ENCODE results near the gene KLHL22. TPM values are rescaled to one million over a fixed set of nuclear protein-coding genes. Genes with fewer than 3 reads are reported as not detected.

KLHL22 gene
- total and polyA plus RNA-seq, 2 of the 13 experiments (the other 11 are each of a cell fraction or from before 2014, with no cell fraction given): 10.9 to 14.8 TPM

DNA sequence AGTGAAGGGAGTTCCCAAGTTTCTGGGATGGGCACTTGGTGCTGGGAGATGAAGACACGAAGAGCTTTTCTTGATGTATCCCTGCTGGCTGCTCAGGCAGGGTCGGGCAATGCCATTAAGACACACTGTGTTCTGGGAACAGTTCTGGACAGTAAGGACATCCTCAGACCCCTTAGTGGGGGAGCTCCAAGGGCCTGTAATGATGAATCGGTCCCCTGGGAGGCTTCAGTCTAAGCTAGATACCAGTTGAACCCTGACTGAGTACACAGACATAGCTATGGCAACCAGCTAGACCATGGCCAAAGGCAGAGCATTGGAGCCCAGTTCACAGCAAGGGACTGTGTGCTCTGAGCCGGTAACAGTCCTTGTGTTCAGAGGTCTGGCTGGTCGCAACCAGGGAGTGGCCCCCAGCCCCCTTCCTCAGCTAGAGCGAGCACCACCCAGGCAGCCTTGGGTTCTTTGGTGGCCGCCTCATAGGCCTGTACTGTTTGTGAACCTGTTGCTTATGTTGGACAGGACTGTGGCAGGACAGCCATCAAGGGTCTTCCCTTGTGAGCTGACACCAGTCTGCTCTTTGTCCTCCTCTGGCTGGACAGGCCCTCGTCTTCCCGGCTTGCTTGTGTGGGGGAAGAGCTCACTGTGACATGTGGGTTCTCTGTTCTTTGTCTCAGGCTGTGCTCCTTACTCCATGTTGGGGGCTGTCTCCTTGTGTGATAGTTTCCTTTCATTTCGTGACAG lies 36.8 kb upstream of the KLHL22 start:
- Histone ChIP-seq H3K4me3 (replicated peaks in 1 of 3; ENCODE audit: insufficient read depth in 1 of 3, low read depth in 2 of 3, low read length in 3 of 3) (no peak overlapping the region), H3K4me1 (ENCODE audit: insufficient read depth, low read length) (peaks cover 33% of the 10 kb centered on the region), H3K27me3 (ENCODE audit: control insufficient read depth in 1 of 2, insufficient read depth in 2 of 2, low read length in 2 of 2) (no peaks in the 10 kb centered on the region), H3K36me3 (replicated peaks in 1 of 2; ENCODE audit: control insufficient read depth in 1 of 2, insufficient read depth in 2 of 2, low read length in 2 of 2) (peaks cover 17 to 60% of the 10 kb centered on the region in 2 experiments; a peak in 4 of 5 replicates), H3K9me3 (ENCODE audit: low read length) (no peaks in the 10 kb centered on the region), H2AFZ (ENCODE audit: low read length) (no peak overlapping the region), H3K27ac (ENCODE audit: extremely low read length, insufficient read depth, low read length) (no peak overlapping the region), H3K79me2 (ENCODE audit: insufficient read depth, low read length) (peaks cover 65% of the 10 kb centered on the region), H4K20me1 (ENCODE audit: insufficient read depth, low read length) (peaks cover 51% of the 10 kb centered on the region), H3K4me2 (ENCODE audit: low read depth, low read length) (no peak overlapping the region), H3K9ac (ENCODE audit: insufficient read depth, low read depth, low read length) (no peak overlapping the region)
- no peak for DNase-seq (ENCODE audit: low spot score)
- ChIA-PET CTCF (ENCODE audit: low intra/inter-chr PET ratio, low total read pairs) (no interaction called here), POLR2A (no interaction called here)
- in situ Hi-C loops (cut with HindIII; ENCODE audit: extremely low pct_ligation_motif_present, low pct_unique_long_range_greater_than_20kb) (no loop called here), intact Hi-C loops (cut with micrococcal nuclease; ENCODE audit: unreplicated experiment) (no loop called here)
- 100% methylated on average over 7 of the region's 10 CpGs for WGBS (ENCODE audit: low lambda C conversion rate)
- no TSS peak for BruUV-seq (replicated peaks)
- FAIRE-seq: no peak
- ATAC-seq: no peak
- TF ChIP-seq GABPB1 (CRISPR knock-in tag; IDR thresholded peaks at IDR 0.05) (no peak), NFIC (IDR thresholded peaks at IDR 0.05; ENCODE audit: low read length) (no peak), RFX5 (IDR thresholded peaks at IDR 0.05; ENCODE audit: low read depth, low read length) (no peak), ZKSCAN8 (CRISPR knock-in tag; IDR thresholded peaks at IDR 0.05; ENCODE audit: borderline replicate concordance) (no peak)
- TF ChIP-seq, protein P1, sequence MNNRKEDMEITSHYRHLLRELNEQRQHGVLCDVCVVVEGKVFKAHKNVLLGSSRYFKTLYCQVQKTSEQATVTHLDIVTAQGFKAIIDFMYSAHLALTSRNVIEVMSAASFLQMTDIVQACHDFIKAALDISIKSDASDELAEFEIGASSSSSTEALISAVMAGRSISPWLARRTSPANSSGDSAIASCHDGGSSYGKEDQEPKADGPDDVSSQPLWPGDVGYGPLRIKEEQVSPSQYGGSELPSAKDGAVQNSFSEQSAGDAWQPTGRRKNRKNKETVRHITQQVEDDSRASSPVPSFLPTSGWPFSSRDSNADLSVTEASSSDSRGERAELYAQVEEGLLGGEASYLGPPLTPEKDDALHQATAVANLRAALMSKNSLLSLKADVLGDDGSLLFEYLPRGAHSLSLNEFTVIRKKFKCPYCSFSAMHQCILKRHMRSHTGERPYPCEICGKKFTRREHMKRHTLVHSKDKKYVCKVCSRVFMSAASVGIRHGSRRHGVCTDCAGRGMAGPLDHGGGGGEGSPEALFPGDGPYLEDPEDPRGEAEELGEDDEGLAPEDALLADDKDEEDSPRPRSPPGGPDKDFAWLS (CRISPR knock-in tag; IDR thresholded peaks at IDR 0.05; ENCODE audit: borderline replicate concordance): no peak
- TF ChIP-seq, protein P2, sequence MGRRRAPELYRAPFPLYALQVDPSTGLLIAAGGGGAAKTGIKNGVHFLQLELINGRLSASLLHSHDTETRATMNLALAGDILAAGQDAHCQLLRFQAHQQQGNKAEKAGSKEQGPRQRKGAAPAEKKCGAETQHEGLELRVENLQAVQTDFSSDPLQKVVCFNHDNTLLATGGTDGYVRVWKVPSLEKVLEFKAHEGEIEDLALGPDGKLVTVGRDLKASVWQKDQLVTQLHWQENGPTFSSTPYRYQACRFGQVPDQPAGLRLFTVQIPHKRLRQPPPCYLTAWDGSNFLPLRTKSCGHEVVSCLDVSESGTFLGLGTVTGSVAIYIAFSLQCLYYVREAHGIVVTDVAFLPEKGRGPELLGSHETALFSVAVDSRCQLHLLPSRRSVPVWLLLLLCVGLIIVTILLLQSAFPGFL (CRISPR knock-in tag; IDR thresholded peaks at IDR 0.05): no peak
- TF ChIP-seq, protein P3, sequence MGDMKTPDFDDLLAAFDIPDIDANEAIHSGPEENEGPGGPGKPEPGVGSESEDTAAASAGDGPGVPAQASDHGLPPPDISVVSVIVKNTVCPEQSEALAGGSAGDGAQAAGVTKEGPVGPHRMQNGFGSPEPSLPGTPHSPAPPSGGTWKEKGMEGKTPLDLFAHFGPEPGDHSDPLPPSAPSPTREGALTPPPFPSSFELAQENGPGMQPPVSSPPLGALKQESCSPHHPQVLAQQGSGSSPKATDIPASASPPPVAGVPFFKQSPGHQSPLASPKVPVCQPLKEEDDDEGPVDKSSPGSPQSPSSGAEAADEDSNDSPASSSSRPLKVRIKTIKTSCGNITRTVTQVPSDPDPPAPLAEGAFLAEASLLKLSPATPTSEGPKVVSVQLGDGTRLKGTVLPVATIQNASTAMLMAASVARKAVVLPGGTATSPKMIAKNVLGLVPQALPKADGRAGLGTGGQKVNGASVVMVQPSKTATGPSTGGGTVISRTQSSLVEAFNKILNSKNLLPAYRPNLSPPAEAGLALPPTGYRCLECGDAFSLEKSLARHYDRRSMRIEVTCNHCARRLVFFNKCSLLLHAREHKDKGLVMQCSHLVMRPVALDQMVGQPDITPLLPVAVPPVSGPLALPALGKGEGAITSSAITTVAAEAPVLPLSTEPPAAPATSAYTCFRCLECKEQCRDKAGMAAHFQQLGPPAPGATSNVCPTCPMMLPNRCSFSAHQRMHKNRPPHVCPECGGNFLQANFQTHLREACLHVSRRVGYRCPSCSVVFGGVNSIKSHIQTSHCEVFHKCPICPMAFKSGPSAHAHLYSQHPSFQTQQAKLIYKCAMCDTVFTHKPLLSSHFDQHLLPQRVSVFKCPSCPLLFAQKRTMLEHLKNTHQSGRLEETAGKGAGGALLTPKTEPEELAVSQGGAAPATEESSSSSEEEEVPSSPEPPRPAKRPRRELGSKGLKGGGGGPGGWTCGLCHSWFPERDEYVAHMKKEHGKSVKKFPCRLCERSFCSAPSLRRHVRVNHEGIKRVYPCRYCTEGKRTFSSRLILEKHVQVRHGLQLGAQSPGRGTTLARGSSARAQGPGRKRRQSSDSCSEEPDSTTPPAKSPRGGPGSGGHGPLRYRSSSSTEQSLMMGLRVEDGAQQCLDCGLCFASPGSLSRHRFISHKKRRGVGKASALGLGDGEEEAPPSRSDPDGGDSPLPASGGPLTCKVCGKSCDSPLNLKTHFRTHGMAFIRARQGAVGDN (CRISPR knock-in tag; IDR thresholded peaks at IDR 0.05): no peak
- TF ChIP-seq, protein P4, sequence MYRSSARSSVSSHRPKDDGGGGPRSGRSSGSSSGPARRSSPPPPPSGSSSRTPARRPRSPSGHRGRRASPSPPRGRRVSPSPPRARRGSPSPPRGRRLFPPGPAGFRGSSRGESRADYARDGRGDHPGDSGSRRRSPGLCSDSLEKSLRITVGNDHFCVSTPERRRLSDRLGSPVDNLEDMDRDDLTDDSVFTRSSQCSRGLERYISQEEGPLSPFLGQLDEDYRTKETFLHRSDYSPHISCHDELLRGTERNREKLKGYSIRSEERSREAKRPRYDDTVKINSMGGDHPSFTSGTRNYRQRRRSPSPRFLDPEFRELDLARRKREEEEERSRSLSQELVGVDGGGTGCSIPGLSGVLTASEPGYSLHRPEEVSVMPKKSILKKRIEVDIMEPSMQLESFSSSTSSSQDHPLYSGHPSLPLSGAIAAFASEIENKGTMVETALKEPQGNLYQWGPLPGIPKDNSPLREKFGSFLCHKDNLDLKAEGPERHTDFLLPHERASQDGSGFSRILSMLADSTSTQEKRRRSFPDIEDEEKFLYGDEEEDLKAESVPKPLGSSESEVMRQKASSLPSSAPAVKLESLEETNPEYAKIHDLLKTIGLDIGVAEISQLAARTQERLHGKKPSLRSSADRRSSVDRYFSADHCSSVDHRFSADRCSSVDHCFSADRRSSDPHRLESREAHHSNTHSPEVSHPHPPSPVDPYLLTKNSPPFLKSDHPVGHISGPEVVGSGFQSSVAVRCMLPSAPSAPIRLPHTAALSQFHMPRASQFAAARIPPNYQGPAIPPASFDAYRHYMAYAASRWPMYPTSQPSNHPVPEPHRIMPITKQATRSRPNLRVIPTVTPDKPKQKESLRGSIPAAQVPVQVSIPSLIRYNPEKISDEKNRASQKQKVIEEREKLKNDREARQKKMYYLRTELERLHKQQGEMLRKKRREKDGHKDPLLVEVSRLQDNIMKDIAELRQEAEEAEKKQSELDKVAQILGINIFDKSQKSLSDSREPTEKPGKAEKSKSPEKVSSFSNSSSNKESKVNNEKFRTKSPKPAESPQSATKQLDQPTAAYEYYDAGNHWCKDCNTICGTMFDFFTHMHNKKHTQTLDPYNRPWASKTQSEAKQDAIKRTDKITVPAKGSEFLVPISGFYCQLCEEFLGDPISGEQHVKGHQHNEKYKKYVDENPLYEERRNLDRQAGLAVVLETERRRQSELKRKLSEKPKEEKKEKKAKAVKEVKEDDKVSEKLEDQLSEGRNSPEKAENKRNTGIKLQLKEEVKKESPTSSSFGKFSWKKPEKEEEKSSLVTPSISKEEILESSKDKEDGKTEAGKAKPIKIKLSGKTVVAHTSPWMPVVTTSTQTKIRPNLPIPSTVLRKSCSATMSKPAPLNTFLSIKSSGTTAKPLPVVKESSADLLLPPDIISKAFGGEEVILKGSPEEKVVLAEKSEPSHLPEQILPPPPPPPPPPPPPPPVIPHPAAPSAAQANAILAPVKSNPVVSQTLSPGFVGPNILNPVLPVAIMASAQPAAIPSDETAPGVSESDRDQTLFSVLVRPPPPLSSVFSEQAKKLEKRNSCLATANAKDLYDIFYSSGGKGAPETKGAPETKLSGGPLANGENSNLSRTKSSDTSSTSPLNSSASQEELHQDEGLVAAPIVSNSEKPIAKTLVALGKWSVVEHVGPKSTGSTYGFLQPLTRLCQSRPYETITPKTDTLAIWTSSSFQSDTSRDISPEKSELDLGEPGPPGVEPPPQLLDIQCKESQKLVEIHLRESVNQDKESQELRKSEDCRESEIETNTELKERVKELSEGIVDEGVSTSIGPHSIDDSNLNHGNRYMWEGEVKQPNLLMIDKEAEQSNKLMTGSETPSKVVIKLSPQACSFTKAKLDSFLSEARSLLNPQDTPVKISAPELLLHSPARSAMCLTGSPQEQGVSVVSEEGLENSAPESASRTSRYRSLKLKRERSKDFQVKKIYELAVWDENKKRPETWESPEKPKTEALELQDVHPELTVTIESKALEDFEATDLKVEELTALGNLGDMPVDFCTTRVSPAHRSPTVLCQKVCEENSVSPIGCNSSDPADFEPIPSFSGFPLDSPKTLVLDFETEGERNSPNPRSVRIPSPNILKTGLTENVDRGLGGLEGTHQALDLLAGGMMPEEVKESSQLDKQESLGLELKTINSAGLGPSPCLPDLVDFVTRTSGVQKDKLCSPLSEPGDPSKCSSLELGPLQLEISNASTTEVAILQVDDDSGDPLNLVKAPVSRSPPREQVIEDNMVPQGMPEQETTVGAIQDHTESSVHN (CRISPR knock-in tag; IDR thresholded peaks at IDR 0.05): no peak

All from HepG2 (cell line).